Stomach (tissue), 4 donors: ENCODE results near the gene B4GALNT3.

Experiments used
- EP300 ChIP-seq: sonication (generic); formaldehyde crosslinking; IDR thresholded peaks from one replicate; pipeline ENCODE4 v1.6.1; 2017; ENCODE audit warnings: antibody characterized with exemption
- POLR2A ChIP-seq, 4 donors: fragments of 450-650 bp; IDR thresholded peaks; one replicate each; pipeline ENCODE4 v1.6.1; 2016; ENCODE audit warnings: antibody characterized with exemption in 4 of 4, control low read depth in 2 of 4, mild to moderate bottlenecking in 1 of 4, moderate library complexity in 1 of 4
- POLR2AphosphoS5 ChIP-seq, 3 donors: sonication (generic); formaldehyde crosslinking; IDR thresholded peaks; one replicate each; pipeline ENCODE4 v1.6.1; 2016; ENCODE audit warnings: antibody characterized with exemption in 3 of 3
- TF ChIP-seq, protein P1 (sequence below), 7 experiments: fragments of 450-650 bp in 4 of 7; fragments of 200-600 bp in 3 of 7; sonication (generic) in 3 of 7; IDR thresholded peaks; one replicate each; pipeline ENCODE4 v1.5.1; 2016 to 2019; ENCODE audit warnings: antibody characterized with exemption in 7 of 7, control low read depth in 2 of 7, mild to moderate bottlenecking in 1 of 7

DNA sequence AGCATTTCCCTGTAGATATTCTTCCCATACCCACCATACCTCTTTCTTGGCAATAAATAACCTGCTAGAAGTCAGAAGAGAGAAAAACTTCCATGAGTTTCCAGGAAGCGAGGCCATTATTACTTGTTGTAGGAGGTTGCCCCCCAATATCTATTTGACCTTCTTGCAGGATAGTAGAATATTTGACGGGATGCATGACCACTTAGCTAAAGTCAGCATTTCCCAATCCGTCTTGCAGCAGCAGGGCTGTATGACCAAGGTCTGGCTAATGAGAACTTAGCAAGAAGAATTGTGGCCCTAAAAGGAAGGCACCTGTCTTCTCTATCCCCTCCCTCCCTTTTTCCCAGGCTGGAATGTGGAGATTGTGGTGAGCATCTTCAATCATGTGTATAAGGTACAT is 152.0 kb downstream of the B4GALNT3 start:
- TF ChIP-seq POLR2A (IDR thresholded peaks at IDR 0.05): no peak
- TF ChIP-seq, protein P1, sequence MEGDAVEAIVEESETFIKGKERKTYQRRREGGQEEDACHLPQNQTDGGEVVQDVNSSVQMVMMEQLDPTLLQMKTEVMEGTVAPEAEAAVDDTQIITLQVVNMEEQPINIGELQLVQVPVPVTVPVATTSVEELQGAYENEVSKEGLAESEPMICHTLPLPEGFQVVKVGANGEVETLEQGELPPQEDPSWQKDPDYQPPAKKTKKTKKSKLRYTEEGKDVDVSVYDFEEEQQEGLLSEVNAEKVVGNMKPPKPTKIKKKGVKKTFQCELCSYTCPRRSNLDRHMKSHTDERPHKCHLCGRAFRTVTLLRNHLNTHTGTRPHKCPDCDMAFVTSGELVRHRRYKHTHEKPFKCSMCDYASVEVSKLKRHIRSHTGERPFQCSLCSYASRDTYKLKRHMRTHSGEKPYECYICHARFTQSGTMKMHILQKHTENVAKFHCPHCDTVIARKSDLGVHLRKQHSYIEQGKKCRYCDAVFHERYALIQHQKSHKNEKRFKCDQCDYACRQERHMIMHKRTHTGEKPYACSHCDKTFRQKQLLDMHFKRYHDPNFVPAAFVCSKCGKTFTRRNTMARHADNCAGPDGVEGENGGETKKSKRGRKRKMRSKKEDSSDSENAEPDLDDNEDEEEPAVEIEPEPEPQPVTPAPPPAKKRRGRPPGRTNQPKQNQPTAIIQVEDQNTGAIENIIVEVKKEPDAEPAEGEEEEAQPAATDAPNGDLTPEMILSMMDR (IDR thresholded peaks at IDR 0.05): no peak
- no peak for TF ChIP-seq POLR2AphosphoS5 (IDR thresholded peaks at IDR 0.05)
- no peak for TF ChIP-seq EP300
